Endothelial cell of umbilical vein (primary cell): ENCODE results near the gene GNG2. TPM values are rescaled to one million over a fixed set of nuclear protein-coding genes. Genes with fewer than 3 reads are reported as not detected.

ENCODE experiments used
- BruUV-seq: library from RNA; stranded (reverse); fragments of 400-500 nt; replicated peaks from 2 replicates; lab custom pipeline; 2021; lab: Mats Ljungman, UMichigan
- CTCF ChIA-PET: fragments of 300-600, 350-600 bp; sonication (Branson Sonifier 250); formaldehyde crosslinking; loops from one replicate; lab custom pipeline; 2021; ENCODE audit warnings: antibody characterized with exemption, inconsistent platforms; lab: Charles Lee
- POLR2A ChIA-PET: fragments of 300-600, 350-600 bp; sonication (Branson Sonifier 250); formaldehyde crosslinking; loops from one replicate; lab custom pipeline; 2021; ENCODE audit warnings: antibody characterized with exemption, inconsistent platforms; lab: Charles Lee
- DNase-seq: peaks from one replicate; pipeline ENCODE4 v3.0.0-alpha.2; 2011; ENCODE audit warnings: low read depth, low spot score
- FAIRE-seq: peaks from 2 replicates; lab custom pipeline; 2011; peaks lifted over from hg19 to GRCh38; lab: Jason Lieb, UNC
- H2AFZ ChIP-seq: 2 replicates; pipeline ENCODE4 v1.6.0; 2012; ENCODE audit warnings: low read depth, low read length, control low read depth, inconsistent platforms
- H3K27ac ChIP-seq: 2 replicates; pipeline ENCODE4 v1.5.1; 2011; ENCODE audit warnings: low read depth, mild to moderate bottlenecking, control low read depth, low read length, moderate library complexity; ENCODE audit not compliant: insufficient read depth
- H3K27me3 ChIP-seq, 2 experiments: 2 replicates each; pipeline versions ENCODE4 v1.6.0 to v1.6.1; 2011; ENCODE audit warnings: low read length in 2 of 2, mixed read lengths in 1 of 2; ENCODE audit not compliant: control insufficient read depth in 2 of 2, insufficient read depth in 2 of 2
- H3K36me3 ChIP-seq, 2 experiments: 2 replicates in 1 of 2; 3 replicates in 1 of 2; pipeline ENCODE4 v1.5.1; 2011; ENCODE audit warnings: low read length in 2 of 2, mild to moderate bottlenecking in 1 of 2, moderate library complexity in 1 of 2; ENCODE audit not compliant: control insufficient read depth in 2 of 2, insufficient read depth in 2 of 2; ENCODE audit errors: extremely low read depth in 1 of 2
- H3K4me1 ChIP-seq: 3 replicates; pipeline ENCODE4 v1.5.1; 2011; ENCODE audit warnings: mild to moderate bottlenecking, low read length; ENCODE audit not compliant: control insufficient read depth, insufficient read depth; ENCODE audit errors: extremely low read depth
- H3K4me2 ChIP-seq: 2 replicates; pipeline ENCODE4 v1.6.1; 2011; ENCODE audit warnings: low read length, control low read depth, mixed read lengths; ENCODE audit not compliant: insufficient read depth
- H3K4me3 ChIP-seq, 3 experiments: fragments of 200-600 bp in 1 of 3; sonication (generic), shearing (Covaris generic) in 1 of 3; replicated peaks in 1 of 3; 2 replicates each; pipeline ENCODE4 v1.5.1; 2011 to 2016; ENCODE audit warnings: control low read depth in 3 of 3, low read length in 3 of 3, mild to moderate bottlenecking in 2 of 3, inconsistent platforms in 1 of 3, low read depth in 1 of 3, moderate library complexity in 1 of 3; ENCODE audit not compliant: insufficient read depth in 1 of 3
- H3K79me2 ChIP-seq: 2 replicates; pipeline ENCODE4 v1.6.0; 2012; ENCODE audit warnings: low read length, inconsistent platforms; ENCODE audit not compliant: control insufficient read depth, insufficient read depth
- H3K9ac ChIP-seq: replicated peaks from 2 replicates; pipeline ENCODE3; 2011; ENCODE audit warnings: low read length, control low read depth; ENCODE audit not compliant: insufficient read depth; ENCODE audit errors: extremely low read depth
- H3K9me1 ChIP-seq: replicated peaks from 3 replicates; pipeline ENCODE4 v1.6.0; 2011; ENCODE audit warnings: mild to moderate bottlenecking, low read length; ENCODE audit not compliant: control insufficient read depth, insufficient read depth; ENCODE audit errors: extremely low read depth
- H3K9me3 ChIP-seq: replicated peaks from 2 replicates; pipeline ENCODE4 v1.5.1; 2012; ENCODE audit warnings: low read length, inconsistent platforms; ENCODE audit not compliant: control insufficient read depth, insufficient read depth
- H4K20me1 ChIP-seq: replicated peaks from 2 replicates; pipeline ENCODE3; 2011; ENCODE audit warnings: mild to moderate bottlenecking, low read length; ENCODE audit not compliant: control insufficient read depth, insufficient read depth; ENCODE audit errors: extremely low read depth
- EZH2 ChIP-seq: IDR thresholded peaks from 2 replicates; pipeline ENCODE4 v1.6.1; 2012; ENCODE audit warnings: borderline replicate concordance, low read depth, mild to moderate bottlenecking, moderate library complexity, low read length, inconsistent platforms; ENCODE audit not compliant: severe bottlenecking
- FOS ChIP-seq: IDR thresholded peaks from 2 replicates; pipeline ENCODE4 v1.6.1; 2011; ENCODE audit warnings: mild to moderate bottlenecking, low read length, moderate library complexity, borderline replicate concordance; ENCODE audit not compliant: insufficient read depth
- GATA2 ChIP-seq: IDR thresholded peaks from 2 replicates; pipeline ENCODE4 v1.7.0; 2011; ENCODE audit warnings: low read depth, mild to moderate bottlenecking, moderate library complexity, mixed read lengths, low read length; ENCODE audit not compliant: insufficient read length, insufficient read depth
- JUN ChIP-seq: IDR thresholded peaks from 2 replicates; pipeline ENCODE4 v1.6.1; 2011; ENCODE audit warnings: borderline replicate concordance, low read depth; ENCODE audit not compliant: insufficient read length, insufficient read depth
- MYC ChIP-seq: IDR thresholded peaks from one replicate; pipeline ENCODE4 v1.6.1; 2011; ENCODE audit warnings: mild to moderate bottlenecking, low read depth, low read length
- POLR2A ChIP-seq: IDR thresholded peaks from 2 replicates; pipeline ENCODE4 v1.6.1; 2012; ENCODE audit warnings: low read depth, mild to moderate bottlenecking, control low read depth, low read length
- POLR2AphosphoS5 ChIP-seq: IDR thresholded peaks from 2 replicates; pipeline ENCODE4 v1.6.1; 2012; ENCODE audit warnings: low read depth, mild to moderate bottlenecking, control low read depth, low read length, moderate library complexity; ENCODE audit not compliant: insufficient read depth
- dilution Hi-C: fragments of 300-500 bp; cut with MboI; formaldehyde crosslinking; loops from one replicate; pipeline ENCODE4 v1.15.0; 2019; ENCODE audit warnings: low sequenced_read_pairs; ENCODE audit not compliant: extremely low pct_ligation_motif_present
- intact Hi-C: fragments of 100-400 bp; cut with micrococcal nuclease; formaldehyde crosslinking; loops from one replicate; pipeline ENCODE4 v1.10.0; 2022
- polyA plus RNA-seq, 4 experiments: library from polyadenylated mRNA; depleted of rRNA in 3 of 4; stranded (reverse) in 3 of 4; unstranded in 1 of 4; fragments of >200 nt; gene quantifications; 2 replicates each; pipeline versions ENCODE4 v1.2.1 to v1.2.3, GENCODE V29; 2011 to 2012; ENCODE audit warnings: missing spikeins in 1 of 4
- total RNA-seq: library from RNA; stranded (reverse); gene quantifications from 2 replicates; pipeline ENCODE4 v1.2.3, GENCODE V29; 2021
- TF ChIP-seq, protein P1 (sequence below): IDR thresholded peaks from 2 replicates; pipeline ENCODE4 v1.6.1; 2011; ENCODE audit not compliant: insufficient read depth, insufficient read length
- TF ChIP-seq, protein P2 (sequence below), 2 donors: IDR thresholded peaks; 1 replicate in 1 of 2; 2 replicates in 1 of 2; pipeline ENCODE4 v1.5.1; 2011; ENCODE audit warnings: low read length in 2 of 2, mild to moderate bottlenecking in 2 of 2, moderate library complexity in 2 of 2, control low read depth in 1 of 2, inconsistent platforms in 1 of 2, low read depth in 1 of 2; ENCODE audit not compliant: insufficient read depth in 1 of 2; ENCODE audit errors: extremely low read depth in 1 of 2

Gene GNG2
- total and polyA plus RNA-seq, 2 donors (not counting 3 experiments of a cell fraction or from before 2014, with no cell fraction given), result not detected

DNA sequence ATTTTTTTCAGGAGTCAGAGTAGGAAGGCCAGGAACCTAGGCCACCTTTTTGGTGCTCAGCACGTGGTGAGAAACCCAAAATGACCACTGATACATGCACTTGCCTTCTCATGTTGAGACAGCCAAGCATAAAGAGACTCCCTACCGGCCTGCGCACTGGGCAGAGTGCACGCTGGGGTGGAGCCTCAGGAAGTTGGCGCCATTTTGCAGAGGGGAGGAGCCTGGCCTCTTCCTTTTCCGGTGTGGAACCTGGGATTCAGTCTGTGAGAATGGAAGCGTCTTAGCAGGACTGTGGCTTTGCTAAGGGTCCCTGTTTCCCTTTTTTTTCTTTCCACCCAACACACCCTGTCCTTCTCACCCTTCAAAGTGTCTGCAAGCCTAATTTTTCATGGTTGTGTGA lies 66.0 kb downstream of the GNG2 start:
- no peak for FAIRE-seq
- intact Hi-C loops (no loop called here), dilution Hi-C loops (no loop called here)
- no peak overlapping the region for H3K9ac ChIP-seq
- H3K9me1 ChIP-seq, result no peaks in the 10 kb centered on the region
- H3K4me2 ChIP-seq, result no peak overlapping the region
- ChIA-PET CTCF (interaction anchor here (1.0 kb wide), 1 partner anchor 52 kb away, joined by 6 read pairs; no protein-coding TSS in a partner anchor), POLR2A (no interaction called here)
- peaks cover 13 to 27% of the 10 kb centered on the region in 2 experiments for H3K27me3 ChIP-seq
- H3K4me1 ChIP-seq, result peaks cover 9% of the 10 kb centered on the region
- BruUV-seq, result no TSS peak
- H4K20me1 ChIP-seq, result no peaks in the 10 kb centered on the region
- H3K79me2 ChIP-seq, result no peaks in the 10 kb centered on the region
- no peak overlapping the region for H2AFZ ChIP-seq
- TF ChIP-seq EZH2, result no peak
- H3K4me3 ChIP-seq, result no peak overlapping the region
- H3K36me3 ChIP-seq, result no peaks in the 10 kb centered on the region
- DNase-seq, result no peak
- H3K9me3 ChIP-seq, result no peaks in the 10 kb centered on the region
- H3K27ac ChIP-seq, result no peak overlapping the region

GRCh38 chr14:51928568-51928967 lies 68.2 kb downstream of the GNG2 start:
- Histone ChIP-seq H3K27ac (no peak overlapping the region), H3K4me1 (peaks cover 9% of the 10 kb centered on the region), H4K20me1 (no peaks in the 10 kb centered on the region), H3K4me3 (no peak overlapping the region), H3K9me3 (no peaks in the 10 kb centered on the region), H3K27me3 (peaks cover 4 to 14% of the 10 kb centered on the region in 2 experiments), H3K9ac (no peak overlapping the region), H3K79me2 (no peaks in the 10 kb centered on the region), H2AFZ (no peak overlapping the region), H3K36me3 (no peaks in the 10 kb centered on the region), H3K9me1 (no peaks in the 10 kb centered on the region), H3K4me2 (no peak overlapping the region)
- no TSS peak for BruUV-seq
- intact Hi-C loops, result no loop called here
- no peak for DNase-seq
- dilution Hi-C loops, result no loop called here
- ChIA-PET CTCF (no interaction called here), POLR2A (no interaction called here)
- TF ChIP-seq POLR2AphosphoS5 (no peak), FOS (no peak), MYC (no peak), POLR2A (no peak), JUN (no peak), EZH2 (no peak), GATA2 (no peak)
- TF ChIP-seq, protein P1, sequence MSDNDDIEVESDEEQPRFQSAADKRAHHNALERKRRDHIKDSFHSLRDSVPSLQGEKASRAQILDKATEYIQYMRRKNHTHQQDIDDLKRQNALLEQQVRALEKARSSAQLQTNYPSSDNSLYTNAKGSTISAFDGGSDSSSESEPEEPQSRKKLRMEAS, result no peak
- TF ChIP-seq, protein P2, sequence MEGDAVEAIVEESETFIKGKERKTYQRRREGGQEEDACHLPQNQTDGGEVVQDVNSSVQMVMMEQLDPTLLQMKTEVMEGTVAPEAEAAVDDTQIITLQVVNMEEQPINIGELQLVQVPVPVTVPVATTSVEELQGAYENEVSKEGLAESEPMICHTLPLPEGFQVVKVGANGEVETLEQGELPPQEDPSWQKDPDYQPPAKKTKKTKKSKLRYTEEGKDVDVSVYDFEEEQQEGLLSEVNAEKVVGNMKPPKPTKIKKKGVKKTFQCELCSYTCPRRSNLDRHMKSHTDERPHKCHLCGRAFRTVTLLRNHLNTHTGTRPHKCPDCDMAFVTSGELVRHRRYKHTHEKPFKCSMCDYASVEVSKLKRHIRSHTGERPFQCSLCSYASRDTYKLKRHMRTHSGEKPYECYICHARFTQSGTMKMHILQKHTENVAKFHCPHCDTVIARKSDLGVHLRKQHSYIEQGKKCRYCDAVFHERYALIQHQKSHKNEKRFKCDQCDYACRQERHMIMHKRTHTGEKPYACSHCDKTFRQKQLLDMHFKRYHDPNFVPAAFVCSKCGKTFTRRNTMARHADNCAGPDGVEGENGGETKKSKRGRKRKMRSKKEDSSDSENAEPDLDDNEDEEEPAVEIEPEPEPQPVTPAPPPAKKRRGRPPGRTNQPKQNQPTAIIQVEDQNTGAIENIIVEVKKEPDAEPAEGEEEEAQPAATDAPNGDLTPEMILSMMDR (IDR thresholded peaks at IDR 0.05; ENCODE audit: extremely low read depth in 1 of 2, insufficient read depth in 1 of 2, low read depth in 1 of 2, low read length in 2 of 2), result no peak
- FAIRE-seq, result no peak
